HepG2 (cell line): ENCODE results near the gene NLGN2. TPM values are rescaled to one million over a fixed set of nuclear protein-coding genes. Genes with fewer than 3 reads are reported as not detected.

Source experiments
- ATAC-seq: fragments of 200-7000 bp; cut with Tn5 transposase; 3 replicates; pipeline ENCODE4 v1.9.1; 2020; ENCODE audit warnings: mild to moderate bottlenecking, moderate library complexity
- BruUV-seq: library from RNA; stranded (reverse); fragments of 400-500 nt; replicated peaks from 2 replicates; lab custom pipeline; 2021; lab: Mats Ljungman, UMichigan
- CTCF ChIA-PET: fragments of 300-600 bp; formaldehyde crosslinking; extraction: SDS; loops from one replicate; lab custom pipeline; 2021; ENCODE audit warnings: low total read pairs, inconsistent platforms, low intra/inter-chr PET ratio; lab: Yijun Ruan, JAX
- POLR2A ChIA-PET: fragments of 350-600 bp; sonication (Branson Sonifier 250); formaldehyde crosslinking; loops from one replicate; lab custom pipeline; 2020; ENCODE audit warnings: antibody characterized with exemption, inconsistent platforms; lab: Yijun Ruan, JAX
- DNase-seq: peaks from one replicate; pipeline ENCODE4 v3.0.0-alpha.2; 2015; ENCODE audit warnings: low spot score
- FAIRE-seq: peaks from 3 replicates; lab custom pipeline; 2011; peaks lifted over from hg19 to GRCh38; lab: Jason Lieb, UNC
- H2AFZ ChIP-seq: one replicate; pipeline ENCODE4 v1.6.1; 2011; ENCODE audit warnings: low read length, inconsistent platforms
- H3K27ac ChIP-seq: fragments of 300-600 bp; 3 replicates; pipeline ENCODE4 v1.8.0; 2011; ENCODE audit warnings: mixed run types, mild to moderate bottlenecking, mixed read lengths, low read length, inconsistent platforms; ENCODE audit not compliant: insufficient read depth; ENCODE audit errors: extremely low read length
- H3K27me3 ChIP-seq, 2 experiments: fragments of 200-600 bp in 1 of 2; 2 replicates in 1 of 2; 3 replicates in 1 of 2; pipeline versions ENCODE4 v1.6.0 to v1.8.0; 2011; ENCODE audit warnings: low read length in 2 of 2, mild to moderate bottlenecking in 2 of 2, moderate library complexity in 2 of 2, inconsistent platforms in 1 of 2; ENCODE audit not compliant: insufficient read depth in 2 of 2, control insufficient read depth in 1 of 2
- H3K36me3 ChIP-seq, 2 experiments: fragments of 200-600 bp in 1 of 2; replicated peaks in 1 of 2; 2 replicates in 1 of 2; 3 replicates in 1 of 2; pipeline versions ENCODE4 v1.5.1 to v1.8.0; 2011; ENCODE audit warnings: low read length in 2 of 2, inconsistent platforms in 1 of 2; ENCODE audit not compliant: insufficient read depth in 2 of 2, control insufficient read depth in 1 of 2
- H3K4me1 ChIP-seq: 2 replicates; pipeline ENCODE4 v1.5.1; 2012; ENCODE audit warnings: low read length, inconsistent platforms; ENCODE audit not compliant: insufficient read depth
- H3K4me2 ChIP-seq: 2 replicates; pipeline ENCODE4 v1.6.0; 2011; ENCODE audit warnings: low read depth, low read length, inconsistent platforms
- H3K4me3 ChIP-seq, 3 experiments: fragments of 200-600 bp in 1 of 3; sonication (generic), shearing (Covaris generic) in 1 of 3; replicated peaks in 1 of 3; 2 replicates each; pipeline ENCODE4 v1.5.1; 2011 to 2016; ENCODE audit warnings: low read length in 3 of 3, inconsistent platforms in 2 of 3, low read depth in 2 of 3, mild to moderate bottlenecking in 2 of 3, control low read depth in 1 of 3, mixed read lengths in 1 of 3; ENCODE audit not compliant: insufficient read depth in 1 of 3
- H3K79me2 ChIP-seq: one replicate; pipeline ENCODE4 v1.6.1; 2011; ENCODE audit warnings: low read length, inconsistent platforms; ENCODE audit not compliant: insufficient read depth
- H3K9ac ChIP-seq: 2 replicates; pipeline ENCODE4 v1.6.0; 2011; ENCODE audit warnings: mild to moderate bottlenecking, low read depth, low read length, inconsistent platforms; ENCODE audit not compliant: insufficient read depth
- H3K9me3 ChIP-seq: 2 replicates; pipeline ENCODE4 v1.5.1; 2012; ENCODE audit warnings: mild to moderate bottlenecking, low read length
- H4K20me1 ChIP-seq: 2 replicates; pipeline ENCODE4 v1.6.0; 2011; ENCODE audit warnings: inconsistent platforms, mild to moderate bottlenecking, low read length, moderate library complexity; ENCODE audit not compliant: insufficient read depth
- ATF7 ChIP-seq, 2 experiments: fragments of 450-650 bp in 1 of 2; sonication (generic) in 1 of 2; formaldehyde crosslinking in 1 of 2; IDR thresholded peaks; 2 replicates each; pipeline versions ENCODE4 v1.4.0 to v1.6.1; 2016 to 2020; ENCODE audit warnings: antibody characterized with exemption in 1 of 2, mild to moderate bottlenecking in 1 of 2, missing genetic modification reagents in 1 of 2
- CBX5 ChIP-seq: sonication (generic); formaldehyde crosslinking; IDR thresholded peaks from 2 replicates; pipeline ENCODE4 v1.4.0; 2020; ENCODE audit warnings: missing genetic modification reagents, borderline replicate concordance
- CHD2 ChIP-seq: IDR thresholded peaks from 2 replicates; pipeline ENCODE4 v1.6.1; 2011; ENCODE audit warnings: low read depth, low read length, improper control_type of control experiment
- DBP ChIP-seq: sonication (generic); formaldehyde crosslinking; IDR thresholded peaks from 2 replicates; pipeline ENCODE4 v1.4.0; 2020; ENCODE audit warnings: missing genetic modification reagents; ENCODE audit errors: not compliant biosample characterization
- EED ChIP-seq: sonication (generic); formaldehyde crosslinking; IDR thresholded peaks from 2 replicates; pipeline ENCODE4 v1.5.0; 2020; ENCODE audit warnings: mild to moderate bottlenecking, missing genetic modification reagents
- NONO ChIP-seq, 2 experiments: fragments of 450-650 bp in 1 of 2; sonication (generic) in 1 of 2; formaldehyde crosslinking in 1 of 2; IDR thresholded peaks in 1 of 2; conservative IDR thresholded peaks in 1 of 2; 2 replicates each; pipeline versions ENCODE4 v1.6.1 to v1.8.0; 2017 to 2022; ENCODE audit warnings: mild to moderate bottlenecking in 1 of 2, missing genetic modification reagents in 1 of 2, moderate library complexity in 1 of 2
- NR2F2 ChIP-seq: IDR thresholded peaks from 2 replicates; pipeline ENCODE4 v1.6.1; 2012; ENCODE audit warnings: low read depth, inconsistent platforms, borderline replicate concordance
- NRL ChIP-seq: sonication (generic); formaldehyde crosslinking; IDR thresholded peaks from 2 replicates; pipeline ENCODE4 v1.5.0; 2020; ENCODE audit warnings: missing genetic modification reagents, mild to moderate bottlenecking, moderate library complexity, borderline replicate concordance
- PCBP1 ChIP-seq: fragments of 200-400 bp; formaldehyde crosslinking; IDR thresholded peaks from 2 replicates; pipeline ENCODE4 v1.6.1; 2017; ENCODE audit warnings: mild to moderate bottlenecking, low read depth, low read length, borderline replicate concordance
- RBFOX2 ChIP-seq: fragments of 200-400 bp; formaldehyde crosslinking; IDR thresholded peaks from 2 replicates; pipeline ENCODE4 v1.6.1; 2017; ENCODE audit warnings: low read depth, mild to moderate bottlenecking, low read length
- SAP130 ChIP-seq: IDR thresholded peaks from 2 replicates; pipeline ENCODE4 v1.6.1; 2016; ENCODE audit warnings: low read depth
- SP4 ChIP-seq: sonication (generic); formaldehyde crosslinking; IDR thresholded peaks from 2 replicates; pipeline ENCODE4 v1.8.1; 2023; ENCODE audit warnings: mild to moderate bottlenecking, missing genetic modification reagents
- TCF7L2 ChIP-seq: IDR thresholded peaks from 2 replicates; pipeline ENCODE4 v1.6.1; 2011; ENCODE audit warnings: mild to moderate bottlenecking, low read depth, low read length, moderate library complexity
- ZBTB38 ChIP-seq: sonication (generic); formaldehyde crosslinking; IDR thresholded peaks from 2 replicates; pipeline ENCODE4 v1.5.1; 2020; ENCODE audit warnings: mild to moderate bottlenecking, missing genetic modification reagents
- ZBTB7B ChIP-seq: sonication (generic); formaldehyde crosslinking; IDR thresholded peaks from 2 replicates; pipeline ENCODE4 v1.4.0; 2020; ENCODE audit warnings: missing genetic modification reagents
- ZFP41 ChIP-seq: sonication (generic); formaldehyde crosslinking; IDR thresholded peaks from 2 replicates; pipeline ENCODE4 v1.4.0; 2020; ENCODE audit warnings: mild to moderate bottlenecking, missing genetic modification reagents, borderline replicate concordance
- ZFP91 ChIP-seq: sonication (generic); formaldehyde crosslinking; IDR thresholded peaks from 2 replicates; pipeline ENCODE4 v1.9.0; 2022; ENCODE audit warnings: missing genetic modification reagents, mild to moderate bottlenecking, borderline replicate concordance
- ZNF205 ChIP-seq: IDR thresholded peaks from 2 replicates; pipeline ENCODE4 v1.6.1; 2018; ENCODE audit warnings: missing biosample characterization, missing genetic modification reagents
- ZNF451 ChIP-seq: sonication (generic); formaldehyde crosslinking; IDR thresholded peaks from 2 replicates; pipeline ENCODE4 v1.5.0; 2020; ENCODE audit warnings: mild to moderate bottlenecking, missing genetic modification reagents
- ZNF746 ChIP-seq: sonication (generic); formaldehyde crosslinking; IDR thresholded peaks from 2 replicates; pipeline ENCODE4 v1.8.0; 2022; ENCODE audit warnings: mild to moderate bottlenecking, missing genetic modification reagents
- ZNF891 ChIP-seq: sonication (generic); formaldehyde crosslinking; IDR thresholded peaks from 2 replicates; pipeline ENCODE4 v1.5.0; 2020; ENCODE audit warnings: mild to moderate bottlenecking, missing genetic modification reagents
- WGBS: methylation state at CpG from one replicate; pipeline ENCODE4 v1.1.6; 2017; ENCODE audit warnings: low lambda C conversion rate; 5-methylcytosine and 5-hydroxymethylcytosine counted together
- in situ Hi-C: cut with HindIII; loops from 2 replicates; pipeline ENCODE4 v1.10.0; 2017; ENCODE audit warnings: low pct_unique_long_range_greater_than_20kb; ENCODE audit not compliant: extremely low pct_ligation_motif_present
- intact Hi-C: fragments of 100-400 bp; cut with micrococcal nuclease; formaldehyde crosslinking; loops from one replicate; pipeline ENCODE4 v1.10.0; 2022; ENCODE audit not compliant: unreplicated experiment
- polyA plus RNA-seq, 8 experiments: library from polyadenylated mRNA; depleted of rRNA in 3 of 8; stranded (reverse) in 7 of 8; unstranded in 1 of 8; fragments of >200 nt; fragmentation: Illumina TruSeq in 4 of 8; extraction: Trizol in 4 of 8; gene quantifications; 2 replicates each; pipeline versions ENCODE4 v1.2.1 to v1.2.3, GENCODE V29; 2011 to 2016; ENCODE audit warnings: low read depth in 4 of 8, missing spikeins in 1 of 8, mixed read lengths in 1 of 8; ENCODE audit not compliant: insufficient read depth in 1 of 8
- total RNA-seq, 5 experiments: library from RNA; depleted of rRNA; stranded (reverse); fragments of >200 nt; fragmentation: Illumina TruSeq; extraction: Trizol; gene quantifications; 2 replicates each; pipeline ENCODE4 v1.2.3, GENCODE V29; 2016; ENCODE audit warnings: low read depth in 1 of 5

The NLGN2 gene
- total and polyA plus RNA-seq, 2 of the 13 experiments (the other 11 are each of a cell fraction or from before 2014, with no cell fraction given), result 1.9 to 11.0 TPM

- H3K27me3 ChIP-seq, result peaks cover 6 to 27% of the 10 kb centered on the region in 2 experiments; a peak in 4 of 5 replicates
- peak overlapping the region; percentile 94 for H3K4me2 ChIP-seq
- no peaks in the 10 kb centered on the region for H4K20me1 ChIP-seq
- H3K9ac ChIP-seq, result peak overlapping the region; percentile 68
- H3K4me1 ChIP-seq, result peaks cover 57% of the 10 kb centered on the region
- 8% methylated on average over 27 of the region's 46 CpGs for WGBS
- POLR2A ChIA-PET, result interaction anchor here (0.5 to 2.8 kb wide), 8 partner anchors 37 to 262 kb away, joined by 3 to 21 read pairs (median 4); partner anchors contain the start of genes NEURL4, PLSCR3, TMEM256 and ZBTB4
- H3K79me2 ChIP-seq, result no peaks in the 10 kb centered on the region
- intact Hi-C loops, result no loop called here
- in situ Hi-C loops, result no loop called here
- CTCF ChIA-PET, result interaction anchor here (0.6 kb wide), 1 partner anchor 121 kb away, joined by 3 read pairs; no protein-coding TSS in a partner anchor
- no peaks in the 10 kb centered on the region for H3K9me3 ChIP-seq
- H3K27ac ChIP-seq, result peak overlapping the region; percentile 29
- H3K4me3 ChIP-seq, result peak overlapping the region; percentile 60 to 80 (median 73)
- DNase-seq (no peak), ATAC-seq (peak; percentile 13), FAIRE-seq (no peak)
- BruUV-seq, result no TSS peak
- no peaks in the 10 kb centered on the region for H3K36me3 ChIP-seq
- H2AFZ ChIP-seq, result no peak overlapping the region
- TF ChIP-seq CBX5 (CRISPR knock-in tag), result 0 out of 2 replicates have a peak, but pooled peaks have one; percentile 22
- peak; percentile 63; the same call in 1 of the 2 replicates for TF ChIP-seq ZBTB7B (CRISPR knock-in tag)
- peak; percentile 30; the same call in 1 of the 2 replicates for TF ChIP-seq PCBP1
- no peak; the same call in 1 of the 2 replicates for TF ChIP-seq RBFOX2
- TF ChIP-seq ZNF891 (CRISPR knock-in tag), result 0 out of 2 replicates have a peak, but pooled peaks have one; percentile 62
- TF ChIP-seq DBP, result no peak
- TF ChIP-seq ZFP41 (CRISPR knock-in tag), result peak; percentile 35; the same call in 1 of the 2 replicates
- no peak for TF ChIP-seq ZNF746 (CRISPR knock-in tag)
- peak; percentile 58; the same call in 1 of the 2 replicates for TF ChIP-seq ZFP91 (CRISPR knock-in tag)
- 0 out of 2 replicates have a peak, but pooled peaks have one; percentile 40 for TF ChIP-seq SP4
- no peak for TF ChIP-seq ATF7 (IDR thresholded peaks at IDR 0.05)
- 0 out of 2 replicates have a peak, but pooled peaks have one; percentile 29 for TF ChIP-seq ATF7 (CRISPR knock-in tag; IDR thresholded peaks at IDR 0.05)
- TF ChIP-seq ZNF205 (CRISPR knock-in tag), result 0 out of 2 replicates have a peak, but pooled peaks have one; percentile 13
- 0 out of 2 replicates have a peak, but pooled peaks have one; percentile 58 for TF ChIP-seq ZNF451 (CRISPR knock-in tag)
- peak; percentile 79; the same call in 1 of the 2 replicates for TF ChIP-seq NRL (CRISPR knock-in tag)
- TF ChIP-seq SAP130 (CRISPR knock-in tag), result peak; percentile 34
- TF ChIP-seq TCF7L2, result no peak
- TF ChIP-seq NONO (IDR thresholded peaks at IDR 0.05), result no peak
- peak; percentile 34 for TF ChIP-seq NONO (CRISPR knock-in tag; conservative IDR thresholded peaks at IDR 0.05)
- TF ChIP-seq EED (CRISPR knock-in tag), result 0 out of 2 replicates have a peak, but pooled peaks have one; percentile 33
- peak; percentile 90 for TF ChIP-seq CHD2
- peak; percentile 67; the same call in 1 of the 2 replicates for TF ChIP-seq ZBTB38 (CRISPR knock-in tag)
- no peak for TF ChIP-seq NR2F2
Observed at GRCh38 chr17:7440113-7440833, 32.6 kb downstream of the NLGN2 start.
